Mucosa of descending colon (tissue), 3 donors: ENCODE measurements around the gene SERINC5. TPM values are rescaled to one million over a fixed set of nuclear protein-coding genes. Genes with fewer than 3 reads are reported as not detected.

Experiments used
- ATAC-seq: fragments of 200-7000 bp; cut with Tn5 transposase; one replicate; pipeline ENCODE4 v1.9.1; 2020; ENCODE audit warnings: mild to moderate bottlenecking, moderate library complexity
- DNase-seq, 3 donors: peaks; one replicate each; pipeline ENCODE4 v3.0.0-alpha.2; 2020
- H3K36me3 ChIP-seq: fragments of 200-600 bp; one replicate; pipeline ENCODE4 v1.8.0; 2021; ENCODE audit warnings: low read depth, mild to moderate bottlenecking
- H3K4me1 ChIP-seq: fragments of 200-600 bp; one replicate; pipeline ENCODE4 v1.8.0; 2021; ENCODE audit warnings: low read depth, mild to moderate bottlenecking
- H3K4me3 ChIP-seq: fragments of 200-600 bp; one replicate; pipeline ENCODE4 v1.8.0; 2021; ENCODE audit warnings: mild to moderate bottlenecking
- H3K9me3 ChIP-seq: fragments of 200-600 bp; one replicate; pipeline ENCODE4 v1.8.0; 2021; ENCODE audit warnings: mild to moderate bottlenecking
- CTCF ChIP-seq: fragments of 200-600 bp; IDR thresholded peaks from one replicate; pipeline ENCODE4 v1.8.0; 2022; ENCODE audit warnings: antibody characterized with exemption, mild to moderate bottlenecking
- intact Hi-C, 2 donors: fragments of 100-400 bp; cut with DNase I in 1 of 2; cut with micrococcal nuclease in 1 of 2; formaldehyde crosslinking; loops; one replicate each; pipeline versions ENCODE4 v1.11.0 to v1.11.1; 2022; cut with DNase I, micrococcal nuclease
- total RNA-seq, 3 donors: library from RNA; stranded (reverse); fragmentation: NEBNext Ultra II Directional in 2 of 3; extraction: Animal tissue kit (Norgen Biotek cat#: 25700) in 2 of 3; gene quantifications; one replicate each; pipeline versions ENCODE4 v1.2.1 to v1.2.4, GENCODE V29; 2021 to 2023
- donor health status: DM: no; HTN: no; CAD: no; lungs with moderate emphysema.
- donor health status: DM: no; HTN: no; CAD: no.
- donor health status: DM: no; HTN: yes; CAD: no.

The SERINC5 gene
- total RNA-seq, 3 donors from 2014 or later = 66.6 to 153 (median 126) TPM

GRCh38 chr5:80296121-80296520 lies 40.3 kb upstream of the SERINC5 start:
- Histone ChIP-seq H3K4me3 (no peak overlapping the region), H3K9me3 (no peaks in the 10 kb centered on the region), H3K36me3 (no peaks in the 10 kb centered on the region), H3K4me1 (no peaks in the 10 kb centered on the region)
- no peak for TF ChIP-seq CTCF
- DNase-seq = no peak
- intact Hi-C loops = no loop called here
- ATAC-seq = no peak

- no peak for TF ChIP-seq CTCF
- intact Hi-C loops = no loop called here
- ATAC-seq (no peak), DNase-seq (no peak)
- H3K4me3 ChIP-seq = no peak overlapping the region
- no peaks in the 10 kb centered on the region for H3K9me3 ChIP-seq
- H3K36me3 ChIP-seq = no peaks in the 10 kb centered on the region
- no peaks in the 10 kb centered on the region for H3K4me1 ChIP-seq
Observed at GRCh38 chr5:80291761-80292160, 35.9 kb upstream of the SERINC5 start.

GRCh38 chr5:80289320-80289719 lies 33.5 kb upstream of the SERINC5 start:
- TF ChIP-seq CTCF = no peak
- DNase-seq (no peak), ATAC-seq (no peak)
- Histone ChIP-seq H3K4me3 (no peak overlapping the region), H3K4me1 (no peaks in the 10 kb centered on the region), H3K36me3 (no peaks in the 10 kb centered on the region), H3K9me3 (no peaks in the 10 kb centered on the region)
- intact Hi-C loops = no loop called here

- ATAC-seq (no peak), DNase-seq (no peak)
- Histone ChIP-seq H3K9me3 (no peaks in the 10 kb centered on the region), H3K36me3 (no peaks in the 10 kb centered on the region), H3K4me1 (no peaks in the 10 kb centered on the region), H3K4me3 (no peak overlapping the region)
- no peak for TF ChIP-seq CTCF
- intact Hi-C loops = no loop called here
Observed at GRCh38 chr5:80288177-80288576, 32.3 kb upstream of the SERINC5 start.

- ATAC-seq (no peak), DNase-seq (no peak)
- no peak for TF ChIP-seq CTCF
- H3K9me3 ChIP-seq = no peaks in the 10 kb centered on the region
- no peak overlapping the region for H3K4me3 ChIP-seq
- intact Hi-C loops = no loop called here
- H3K36me3 ChIP-seq = no peaks in the 10 kb centered on the region
- H3K4me1 ChIP-seq = peaks cover 4% of the 10 kb centered on the region
Observed at GRCh38 chr5:80284720-80285119, 28.9 kb upstream of the SERINC5 start.

GRCh38 chr5:80283360-80283759 lies 27.5 kb upstream of the SERINC5 start:
- Histone ChIP-seq H3K9me3 (no peaks in the 10 kb centered on the region), H3K4me1 (peaks cover 4% of the 10 kb centered on the region), H3K36me3 (no peaks in the 10 kb centered on the region), H3K4me3 (no peak overlapping the region)
- no peak for DNase-seq
- TF ChIP-seq CTCF = no peak
- intact Hi-C loops = no loop called here
- no peak for ATAC-seq
